DOHH2 (cell line): ENCODE data around the gene AKAP13.

Experiments used
- H3F3A ChIP-seq: fragments of 200-600 bp; sonication (generic), shearing (Covaris generic); 2 replicates; pipeline ENCODE4 v1.6.0; 2016; ENCODE audit warnings: antibody characterized with exemption, mild to moderate bottlenecking; ENCODE audit not compliant: control insufficient read depth, insufficient read depth
- H3K27ac ChIP-seq: fragments of 200-600 bp; sonication (generic); 2 replicates; pipeline ENCODE4 v1.5.1; 2014; ENCODE audit warnings: low read depth, mild to moderate bottlenecking, low read length, moderate library complexity
- H3K27me3 ChIP-seq: fragments of 200-600 bp; sonication (generic); 2 replicates; pipeline ENCODE4 v1.6.1; 2014; ENCODE audit warnings: mild to moderate bottlenecking, low read length, mixed read lengths; ENCODE audit not compliant: control insufficient read depth
- H3K36me3 ChIP-seq: fragments of 200-600 bp; sonication (generic); 2 replicates; pipeline ENCODE4 v1.6.1; 2014; ENCODE audit warnings: mild to moderate bottlenecking, low read length, moderate library complexity, mixed read lengths; ENCODE audit not compliant: control insufficient read depth
- H3K4me1 ChIP-seq: fragments of 200-600 bp; sonication (generic); 2 replicates; pipeline ENCODE4 v1.6.1; 2014; ENCODE audit warnings: mild to moderate bottlenecking, low read length, mixed read lengths; ENCODE audit not compliant: control insufficient read depth
- H3K4me2 ChIP-seq: fragments of 200-600 bp; sonication (generic); 2 replicates; pipeline ENCODE4 v1.6.0; 2014; ENCODE audit warnings: mild to moderate bottlenecking, low read length, moderate library complexity
- H3K4me3 ChIP-seq: fragments of 200-600 bp; sonication (generic); 2 replicates; pipeline ENCODE4 v1.5.1; 2014; ENCODE audit warnings: mild to moderate bottlenecking, low read length, mixed read lengths
- H3K79me2 ChIP-seq: fragments of 200-600 bp; sonication (generic); 2 replicates; pipeline ENCODE4 v1.6.1; 2014; ENCODE audit warnings: mild to moderate bottlenecking, low read length, mixed read lengths; ENCODE audit not compliant: control insufficient read depth
- H3K9me2 ChIP-seq: fragments of 200-600 bp; sonication (generic); replicated peaks from 2 replicates; pipeline ENCODE4 v1.6.1; 2014; ENCODE audit warnings: mild to moderate bottlenecking, low read length, mixed read lengths; ENCODE audit not compliant: control insufficient read depth
- H3K9me3 ChIP-seq: fragments of 200-600 bp; sonication (generic); 2 replicates; pipeline ENCODE4 v1.6.1; 2014; ENCODE audit warnings: antibody characterized with exemption, low read length, mixed read lengths; ENCODE audit not compliant: control insufficient read depth, insufficient read depth
- H4K20me1 ChIP-seq: fragments of 200-600 bp; sonication (generic); 2 replicates; pipeline ENCODE4 v1.6.0; 2014; ENCODE audit warnings: low read depth, mild to moderate bottlenecking, antibody characterized with exemption, low read length, moderate library complexity; ENCODE audit not compliant: control insufficient read depth, insufficient read depth
- CTCF ChIP-seq: fragments of 200-600 bp; sonication (generic); IDR thresholded peaks from one replicate; pipeline ENCODE4 v1.5.1; 2014; ENCODE audit warnings: antibody characterized with exemption, mild to moderate bottlenecking, low read depth, low read length; ENCODE audit not compliant: poor library complexity, severe bottlenecking
- EZH2phosphoT487 ChIP-seq: fragments of 200-600 bp; sonication (generic); IDR thresholded peaks from 2 replicates; pipeline ENCODE4 v1.6.1; 2017; ENCODE audit warnings: borderline replicate concordance, mild to moderate bottlenecking, antibody characterized with exemption, low read length, moderate library complexity, mixed read lengths

The AKAP13 gene

GRCh38 chr15:85351965-85352364, 28.4 kb upstream of the AKAP13 start:
- H3K4me3 ChIP-seq: no peak overlapping the region
- no peaks in the 10 kb centered on the region for H4K20me1 ChIP-seq
- no peak overlapping the region for H3K27ac ChIP-seq
- no peak for TF ChIP-seq EZH2phosphoT487
- TF ChIP-seq CTCF: no peak
- no peaks in the 10 kb centered on the region for H3K9me2 ChIP-seq
- H3K4me2 ChIP-seq: no peak overlapping the region
- H3K79me2 ChIP-seq: no peaks in the 10 kb centered on the region
- peaks cover 6% of the 10 kb centered on the region; the same call in 1 of the 2 replicates for H3K4me1 ChIP-seq
- H3K9me3 ChIP-seq: no peaks in the 10 kb centered on the region
- no peaks in the 10 kb centered on the region for H3K36me3 ChIP-seq
- H3F3A ChIP-seq: no peaks in the 10 kb centered on the region; the same call in 1 of the 2 replicates
- no peaks in the 10 kb centered on the region for H3K27me3 ChIP-seq

- Histone ChIP-seq H3K4me3 (no peak overlapping the region), H4K20me1 (no peaks in the 10 kb centered on the region), H3K79me2 (no peaks in the 10 kb centered on the region), H3K36me3 (no peaks in the 10 kb centered on the region), H3K4me2 (no peak overlapping the region), H3K27ac (no peak overlapping the region), H3K27me3 (no peaks in the 10 kb centered on the region), H3K4me1 (peaks cover 16% of the 10 kb centered on the region), H3F3A (no peaks in the 10 kb centered on the region; the same call in 1 of the 2 replicates), H3K9me2 (no peaks in the 10 kb centered on the region), H3K9me3 (no peaks in the 10 kb centered on the region)
- no peak for TF ChIP-seq EZH2phosphoT487
- TF ChIP-seq CTCF: no peak
Measured at GRCh38 chr15:85353516-85353915, 26.9 kb upstream of the AKAP13 start.

GRCh38 chr15:85354461-85354860, 25.9 kb upstream of the AKAP13 start:
- Histone ChIP-seq H3K27ac (no peak overlapping the region), H3K4me3 (no peak overlapping the region), H3K4me1 (peaks cover 16% of the 10 kb centered on the region), H4K20me1 (no peaks in the 10 kb centered on the region), H3K9me3 (no peaks in the 10 kb centered on the region), H3K4me2 (no peak overlapping the region), H3K36me3 (no peaks in the 10 kb centered on the region), H3K27me3 (no peaks in the 10 kb centered on the region), H3K79me2 (no peaks in the 10 kb centered on the region), H3K9me2 (no peaks in the 10 kb centered on the region), H3F3A (no peaks in the 10 kb centered on the region; the same call in 1 of the 2 replicates)
- TF ChIP-seq CTCF (no peak), EZH2phosphoT487 (no peak)

GRCh38 chr15:85354948-85355347, 25.5 kb upstream of the AKAP13 start:
- Histone ChIP-seq H3K27ac (no peak overlapping the region), H3K9me3 (no peaks in the 10 kb centered on the region), H3K27me3 (no peaks in the 10 kb centered on the region), H3K4me2 (no peak overlapping the region), H3K36me3 (no peaks in the 10 kb centered on the region), H3K4me3 (no peak overlapping the region), H3K79me2 (no peaks in the 10 kb centered on the region), H3F3A (no peaks in the 10 kb centered on the region; the same call in 1 of the 2 replicates), H4K20me1 (no peaks in the 10 kb centered on the region), H3K4me1 (peaks cover 16% of the 10 kb centered on the region), H3K9me2 (no peaks in the 10 kb centered on the region)
- TF ChIP-seq EZH2phosphoT487: no peak
- no peak for TF ChIP-seq CTCF
